Neural progenitor cell (in vitro differentiated cells): ENCODE data around the gene TSSK2. TPM values are rescaled to one million over a fixed set of nuclear protein-coding genes. Genes with fewer than 3 reads are reported as not detected.

ENCODE experiments used
- DNase-seq: peaks from one replicate; pipeline ENCODE4 v3.0.0-alpha.2; 2016; ENCODE audit warnings: low spot score
- H2AFZ ChIP-seq: fragments of 200-600 bp; sonication (generic); replicated peaks from 2 replicates; pipeline ENCODE4 v1.6.1; 2016; ENCODE audit warnings: antibody characterized with exemption
- H3F3A ChIP-seq: fragments of 200-600 bp; sonication (generic); 2 replicates; pipeline ENCODE4 v1.6.1; 2016; ENCODE audit warnings: antibody characterized with exemption, low read depth
- H3K27ac ChIP-seq: fragments of 200-600 bp; sonication (generic); 2 replicates; pipeline ENCODE4 v1.5.1; 2016; ENCODE audit warnings: mild to moderate bottlenecking
- H3K27me3 ChIP-seq: fragments of 200-600 bp; sonication (generic); 2 replicates; pipeline ENCODE4 v1.6.1; 2016; ENCODE audit warnings: mild to moderate bottlenecking, moderate library complexity
- H3K36me3 ChIP-seq: fragments of 200-600 bp; sonication (generic); 2 replicates; pipeline ENCODE4 v1.5.1; 2016
- H3K4me1 ChIP-seq: fragments of 200-600 bp; sonication (generic); 2 replicates; pipeline ENCODE4 v1.6.1; 2016; ENCODE audit warnings: mixed run types
- H3K4me2 ChIP-seq: fragments of 200-600 bp; sonication (generic); 2 replicates; pipeline ENCODE4 v1.6.1; 2016
- H3K4me3 ChIP-seq: fragments of 200-600 bp; sonication (generic); 2 replicates; pipeline ENCODE4 v1.5.1; 2016
- H3K79me2 ChIP-seq: fragments of 200-600 bp; sonication (generic); 2 replicates; pipeline ENCODE4 v1.6.1; 2016; ENCODE audit warnings: low read depth
- H3K9ac ChIP-seq: fragments of 200-600 bp; sonication (generic); 2 replicates; pipeline ENCODE4 v1.6.1; 2016
- H3K9me3 ChIP-seq: fragments of 200-600 bp; sonication (generic); 2 replicates; pipeline ENCODE4 v1.5.1; 2016; ENCODE audit warnings: low read depth
- H4K20me1 ChIP-seq: fragments of 200-600 bp; sonication (generic); 2 replicates; pipeline ENCODE4 v1.6.1; 2016; ENCODE audit warnings: low read depth
- H3K27ac Mint-ChIP-seq: 3 replicates; pipeline ENCODE4 v1.8.0; 2021; ENCODE audit warnings: mixed read lengths
- H3K27me3 Mint-ChIP-seq: 2 replicates; pipeline ENCODE4 v1.8.0; 2022; ENCODE audit warnings: low read depth, mild to moderate bottlenecking, inconsistent platforms, moderate library complexity, mixed read lengths; ENCODE audit not compliant: insufficient read depth
- H3K36me3 Mint-ChIP-seq: 3 replicates; pipeline ENCODE4 v1.8.0; 2021; ENCODE audit warnings: mixed read lengths
- H3K4me1 Mint-ChIP-seq: 3 replicates; pipeline ENCODE4 v1.8.0; 2021; ENCODE audit warnings: mixed read lengths
- H3K4me3 Mint-ChIP-seq: 3 replicates; pipeline ENCODE4 v1.8.0; 2021; ENCODE audit warnings: mild to moderate bottlenecking, moderate library complexity, mixed read lengths
- H3K9me3 Mint-ChIP-seq: 3 replicates; pipeline ENCODE4 v1.8.0; 2020; ENCODE audit warnings: mixed read lengths
- CTCF ChIP-seq: fragments of 200-600 bp; sonication (generic); IDR thresholded peaks from 2 replicates; pipeline ENCODE4 v1.5.1; 2017; ENCODE audit warnings: antibody characterized with exemption, mild to moderate bottlenecking
- EZH2 ChIP-seq: fragments of 200-600 bp; sonication (generic); IDR thresholded peaks from 2 replicates; pipeline ENCODE4 v1.6.1; 2017; ENCODE audit warnings: antibody characterized with exemption, mild to moderate bottlenecking, moderate library complexity
- EZH2phosphoT487 ChIP-seq: fragments of 200-600 bp; sonication (generic); IDR thresholded peaks from 2 replicates; pipeline ENCODE4 v1.6.1; 2017; ENCODE audit warnings: antibody characterized with exemption
- total RNA-seq: library from RNA; depleted of rRNA; stranded (reverse); fragments of >200 nt; gene quantifications from 2 replicates; pipeline ENCODE4 v1.2.3, GENCODE V29; 2015; ENCODE audit warnings: low replicate concordance

The TSSK2 gene
- total RNA-seq, 1 donor from 2014 or later: not detected

GRCh38 chr22:19139001-19139356, 7.9 kb downstream of the TSSK2 start:
- TF ChIP-seq EZH2: no peak
- no peak for TF ChIP-seq EZH2phosphoT487
- TF ChIP-seq CTCF: no peak
- Histone ChIP-seq H3K9ac (no peak overlapping the region), H4K20me1 (peaks cover 7% of the 10 kb centered on the region), H3K4me1 (peaks cover 6% of the 10 kb centered on the region), H2AFZ (no peak overlapping the region), H3K79me2 (peaks cover 9% of the 10 kb centered on the region), H3K4me2 (no peak overlapping the region), H3K27ac (no peak overlapping the region), H3K4me3 (no peak overlapping the region), H3K9me3 (no peaks in the 10 kb centered on the region), H3K27me3 (no peaks in the 10 kb centered on the region), H3F3A (no peaks in the 10 kb centered on the region), H3K36me3 (no peaks in the 10 kb centered on the region)
- DNase-seq: no peak
- Mint-ChIP-seq H3K4me3 (peak overlapping the region; percentile 15), H3K27ac (no peak overlapping the region), H3K27me3 (peaks cover 2% of the 10 kb centered on the region), H3K9me3 (no peaks in the 10 kb centered on the region), H3K4me1 (peaks cover 6% of the 10 kb centered on the region), H3K36me3 (peaks cover 16% of the 10 kb centered on the region)

GRCh38 chr22:19139974-19140373, 8.9 kb downstream of the TSSK2 start:
- TF ChIP-seq EZH2phosphoT487 (no peak), CTCF (no peak), EZH2 (no peak)
- Histone ChIP-seq H2AFZ (no peak overlapping the region), H3K4me3 (no peak overlapping the region), H3K36me3 (no peaks in the 10 kb centered on the region), H3K79me2 (peaks cover 12% of the 10 kb centered on the region), H3K4me2 (no peak overlapping the region), H3K27me3 (peaks cover 2% of the 10 kb centered on the region), H4K20me1 (peaks cover 7% of the 10 kb centered on the region), H3K9me3 (no peaks in the 10 kb centered on the region), H3K4me1 (peaks cover 6% of the 10 kb centered on the region), H3F3A (no peaks in the 10 kb centered on the region), H3K27ac (no peak overlapping the region), H3K9ac (no peak overlapping the region)
- H3K27me3 Mint-ChIP-seq: peaks cover 3% of the 10 kb centered on the region
- no peaks in the 10 kb centered on the region for H3K9me3 Mint-ChIP-seq
- no peak for DNase-seq
- H3K4me1 Mint-ChIP-seq: peaks cover 13% of the 10 kb centered on the region
- no peak overlapping the region for H3K4me3 Mint-ChIP-seq
- no peak overlapping the region for H3K27ac Mint-ChIP-seq
- peaks cover 16% of the 10 kb centered on the region for H3K36me3 Mint-ChIP-seq

GRCh38 chr22:19142394-19142793, 11.3 kb downstream of the TSSK2 start:
- TF ChIP-seq EZH2 (no peak), CTCF (no peak), EZH2phosphoT487 (no peak)
- no peaks in the 10 kb centered on the region for H3K36me3 ChIP-seq
- peaks cover 6% of the 10 kb centered on the region for H3K4me1 ChIP-seq
- Mint-ChIP-seq H3K4me1 (peaks cover 13% of the 10 kb centered on the region), H3K27me3 (peaks cover 18% of the 10 kb centered on the region), H3K36me3 (peaks cover 8% of the 10 kb centered on the region), H3K9me3 (peaks cover 2% of the 10 kb centered on the region), H3K27ac (no peak overlapping the region), H3K4me3 (peak overlapping the region; percentile 76)
- no peaks in the 10 kb centered on the region for H3F3A ChIP-seq
- H2AFZ ChIP-seq: no peak overlapping the region
- H3K9me3 ChIP-seq: no peaks in the 10 kb centered on the region
- peaks cover 7% of the 10 kb centered on the region for H4K20me1 ChIP-seq
- DNase-seq: no peak
- H3K4me2 ChIP-seq: no peak overlapping the region
- H3K79me2 ChIP-seq: peaks cover 12% of the 10 kb centered on the region
- no peak overlapping the region for H3K4me3 ChIP-seq
- H3K27ac ChIP-seq: no peak overlapping the region
- H3K27me3 ChIP-seq: peaks cover 26% of the 10 kb centered on the region
- H3K9ac ChIP-seq: no peak overlapping the region

- peaks cover 6% of the 10 kb centered on the region for H3K4me1 ChIP-seq
- peak overlapping the region; percentile 99 for H3K4me3 ChIP-seq
- Mint-ChIP-seq H3K36me3 (peaks cover 8% of the 10 kb centered on the region), H3K9me3 (peaks cover 2% of the 10 kb centered on the region), H3K4me1 (peaks cover 13% of the 10 kb centered on the region), H3K27me3 (peaks cover 25% of the 10 kb centered on the region), H3K4me3 (peak overlapping the region; percentile 95), H3K27ac (peak overlapping the region; percentile 72)
- no peaks in the 10 kb centered on the region for H3F3A ChIP-seq
- H3K4me2 ChIP-seq: peak overlapping the region; percentile 98
- no peaks in the 10 kb centered on the region for H3K36me3 ChIP-seq
- H3K9me3 ChIP-seq: no peaks in the 10 kb centered on the region
- no peak overlapping the region for H3K9ac ChIP-seq
- no peak for DNase-seq
- H4K20me1 ChIP-seq: peaks cover 7% of the 10 kb centered on the region
- no peak for TF ChIP-seq EZH2
- TF ChIP-seq EZH2phosphoT487: no peak
- TF ChIP-seq CTCF: no peak
- peaks cover 12% of the 10 kb centered on the region for H3K79me2 ChIP-seq
- peaks cover 34% of the 10 kb centered on the region for H3K27me3 ChIP-seq
- no peak overlapping the region for H3K27ac ChIP-seq
- no peak overlapping the region for H2AFZ ChIP-seq
Observed at GRCh38 chr22:19143212-19143611, 12.1 kb downstream of the TSSK2 start.
